AG04449 (cell line): ENCODE measurements around the gene LPGAT1.

ENCODE experiments used
- CTCF ChIA-PET: fragments of 350-600 bp; formaldehyde crosslinking; extraction: SDS; loops from one replicate; lab custom pipeline; 2021; ENCODE audit warnings: antibody characterized with exemption; lab: Yijun Ruan, JAX
- POLR2A ChIA-PET: fragments of 400-600, 350-600 bp; formaldehyde crosslinking; extraction: SDS; loops from one replicate; lab custom pipeline; 2020; ENCODE audit warnings: antibody characterized with exemption, inconsistent platforms; lab: Yijun Ruan, JAX
- DNase-seq: peaks from one replicate; pipeline ENCODE4 v3.0.0-alpha.2; 2010; ENCODE audit warnings: low read depth, low spot score
- H3K4me3 ChIP-seq: 2 replicates; pipeline ENCODE4 v1.5.1; 2011; ENCODE audit warnings: low read depth, mild to moderate bottlenecking, control low read depth, low read length
- TF ChIP-seq, protein P1 (sequence below): IDR thresholded peaks from one replicate; pipeline ENCODE4 v1.5.1; 2011; ENCODE audit warnings: mild to moderate bottlenecking, moderate library complexity, low read length, control low read depth, inconsistent platforms; ENCODE audit not compliant: insufficient read depth; ENCODE audit errors: missing control alignments

Gene LPGAT1

DNA sequence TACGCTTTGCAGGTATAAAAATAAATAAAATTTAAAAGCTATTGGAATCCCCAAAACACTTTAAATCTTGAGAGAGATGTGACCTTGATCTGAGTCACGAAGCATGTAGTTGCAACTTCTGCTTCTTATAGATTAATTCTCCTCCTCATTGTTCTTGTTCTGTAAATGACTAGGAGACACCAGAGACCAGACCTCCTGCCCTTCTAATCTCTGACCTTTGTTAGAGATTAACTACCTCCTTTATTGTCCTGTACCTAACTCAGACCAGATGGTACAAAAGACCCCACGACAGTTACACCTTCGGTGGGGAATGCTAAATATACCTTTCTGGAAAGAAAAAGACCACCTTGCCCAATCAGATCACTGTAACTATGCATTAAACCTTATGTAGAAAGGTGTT, 78.2 kb downstream of the LPGAT1 start:
- H3K4me3 ChIP-seq = no peak overlapping the region
- ChIA-PET POLR2A (no interaction called here), CTCF (interaction anchor here (0.7 to 1.6 kb wide), 3 partner anchors 10 to 54 kb away, joined by 3 to 8 read pairs (median 7); no protein-coding TSS in a partner anchor)
- TF ChIP-seq, protein P1, sequence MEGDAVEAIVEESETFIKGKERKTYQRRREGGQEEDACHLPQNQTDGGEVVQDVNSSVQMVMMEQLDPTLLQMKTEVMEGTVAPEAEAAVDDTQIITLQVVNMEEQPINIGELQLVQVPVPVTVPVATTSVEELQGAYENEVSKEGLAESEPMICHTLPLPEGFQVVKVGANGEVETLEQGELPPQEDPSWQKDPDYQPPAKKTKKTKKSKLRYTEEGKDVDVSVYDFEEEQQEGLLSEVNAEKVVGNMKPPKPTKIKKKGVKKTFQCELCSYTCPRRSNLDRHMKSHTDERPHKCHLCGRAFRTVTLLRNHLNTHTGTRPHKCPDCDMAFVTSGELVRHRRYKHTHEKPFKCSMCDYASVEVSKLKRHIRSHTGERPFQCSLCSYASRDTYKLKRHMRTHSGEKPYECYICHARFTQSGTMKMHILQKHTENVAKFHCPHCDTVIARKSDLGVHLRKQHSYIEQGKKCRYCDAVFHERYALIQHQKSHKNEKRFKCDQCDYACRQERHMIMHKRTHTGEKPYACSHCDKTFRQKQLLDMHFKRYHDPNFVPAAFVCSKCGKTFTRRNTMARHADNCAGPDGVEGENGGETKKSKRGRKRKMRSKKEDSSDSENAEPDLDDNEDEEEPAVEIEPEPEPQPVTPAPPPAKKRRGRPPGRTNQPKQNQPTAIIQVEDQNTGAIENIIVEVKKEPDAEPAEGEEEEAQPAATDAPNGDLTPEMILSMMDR = no peak
- no peak for DNase-seq

DNA sequence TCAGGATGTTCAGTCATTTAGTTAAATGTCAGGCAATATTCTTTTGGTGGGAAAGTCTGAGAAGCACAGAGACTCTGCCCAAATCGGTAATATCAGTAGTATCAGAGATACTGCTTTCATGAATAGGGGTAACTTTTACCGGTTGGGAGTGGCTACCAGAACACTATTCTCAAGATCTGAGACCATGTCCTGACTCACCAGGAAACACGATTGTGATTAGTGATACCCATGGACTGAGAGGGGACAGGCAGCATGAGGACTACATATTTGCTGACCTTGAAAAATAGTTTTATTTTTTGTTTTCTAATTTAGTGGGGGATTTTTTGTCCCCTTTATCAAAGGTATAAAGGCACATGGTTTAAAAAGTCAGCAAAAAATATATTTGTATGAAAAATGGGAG, 79.1 kb downstream of the LPGAT1 start:
- ChIA-PET POLR2A (no interaction called here), CTCF (interaction anchor here (0.7 to 1.6 kb wide), 3 partner anchors 9 to 53 kb away, joined by 3 to 8 read pairs (median 7); no protein-coding TSS in a partner anchor)

DNA sequence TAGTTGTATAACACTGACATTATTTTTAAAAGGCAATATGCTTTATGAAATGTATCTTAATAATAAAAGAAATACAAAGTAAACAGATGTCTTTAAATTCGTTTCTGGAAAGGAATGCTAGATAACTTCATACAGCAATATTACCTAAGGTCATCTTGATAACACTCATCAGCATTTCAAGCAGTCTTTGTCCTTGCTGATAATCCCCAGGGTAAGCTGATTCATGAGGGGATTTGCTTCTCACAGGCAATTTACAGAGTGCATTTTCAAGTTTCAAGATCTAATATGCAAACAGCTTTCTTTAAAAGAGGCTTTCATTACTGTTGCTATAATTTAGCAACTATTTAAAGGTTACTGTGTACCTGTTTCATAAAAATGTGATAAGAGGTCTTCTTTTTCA, 80.0 kb downstream of the LPGAT1 start:
- ChIA-PET POLR2A (no interaction called here), CTCF (interaction anchor here (0.9 to 1.0 kb wide), 2 partner anchors 9 to 11 kb away, joined by 3 read pairs; no protein-coding TSS in a partner anchor)
- DNase-seq = no peak
- TF ChIP-seq, protein P1 = no peak
- no peak overlapping the region for H3K4me3 ChIP-seq

More for the DNA sequence above, 79.1 kb downstream of the LPGAT1 start:
- TF ChIP-seq, protein P1 = no peak
- no peak overlapping the region for H3K4me3 ChIP-seq
- no peak for DNase-seq

DNA sequence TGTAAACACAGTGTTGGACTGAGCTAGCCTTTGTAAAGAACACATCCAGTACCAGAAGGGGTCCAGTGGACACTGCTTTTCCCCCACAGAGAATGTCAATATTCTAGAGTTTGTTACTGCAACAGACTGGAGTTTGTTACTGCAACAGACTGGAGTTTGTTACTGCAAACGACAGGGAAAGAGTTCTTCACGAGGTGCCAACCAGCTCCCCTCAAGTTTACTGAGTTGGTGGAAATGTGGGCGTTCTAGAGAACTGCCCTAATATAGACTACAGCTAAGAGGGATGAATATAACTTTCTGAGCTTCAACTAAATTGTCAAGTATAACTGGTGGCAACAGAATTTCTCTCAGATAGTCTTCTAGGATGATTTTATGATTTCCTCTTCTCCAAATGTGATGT, 81.3 kb downstream of the LPGAT1 start:
- TF ChIP-seq, protein P1 = no peak
- no peak for DNase-seq
- POLR2A ChIA-PET = no interaction called here
- no peak overlapping the region for H3K4me3 ChIP-seq
- CTCF ChIA-PET = interaction anchor here (1.5 kb wide), 1 partner anchor 286 kb away, joined by 4 read pairs; the partner anchor contains the start of genes DTL and INTS7

DNA sequence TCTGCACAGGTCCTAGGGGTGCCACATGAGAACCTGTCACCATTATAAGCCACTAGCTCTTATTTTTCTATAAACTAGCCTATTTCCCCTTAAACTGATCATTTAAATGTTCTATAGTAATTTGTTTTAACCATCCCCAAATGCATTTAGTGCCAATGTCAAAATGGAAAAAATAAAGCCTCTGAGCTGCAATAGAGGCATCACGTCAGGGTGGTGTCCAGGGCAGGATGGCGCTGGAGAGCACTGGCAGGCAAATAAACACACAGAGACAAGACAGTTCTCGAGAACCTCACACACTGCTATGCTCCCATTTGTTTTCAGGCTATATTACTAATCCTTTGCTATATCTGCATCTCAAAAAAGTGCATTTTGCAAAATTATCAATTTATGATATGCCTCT, 81.8 kb downstream of the LPGAT1 start:
- no peak for DNase-seq
- TF ChIP-seq, protein P1 = no peak
- ChIA-PET CTCF (interaction anchor here (1.5 kb wide), 1 partner anchor 286 kb away, joined by 4 read pairs; the partner anchor contains the start of genes DTL and INTS7), POLR2A (no interaction called here)
- H3K4me3 ChIP-seq = no peak overlapping the region

DNA sequence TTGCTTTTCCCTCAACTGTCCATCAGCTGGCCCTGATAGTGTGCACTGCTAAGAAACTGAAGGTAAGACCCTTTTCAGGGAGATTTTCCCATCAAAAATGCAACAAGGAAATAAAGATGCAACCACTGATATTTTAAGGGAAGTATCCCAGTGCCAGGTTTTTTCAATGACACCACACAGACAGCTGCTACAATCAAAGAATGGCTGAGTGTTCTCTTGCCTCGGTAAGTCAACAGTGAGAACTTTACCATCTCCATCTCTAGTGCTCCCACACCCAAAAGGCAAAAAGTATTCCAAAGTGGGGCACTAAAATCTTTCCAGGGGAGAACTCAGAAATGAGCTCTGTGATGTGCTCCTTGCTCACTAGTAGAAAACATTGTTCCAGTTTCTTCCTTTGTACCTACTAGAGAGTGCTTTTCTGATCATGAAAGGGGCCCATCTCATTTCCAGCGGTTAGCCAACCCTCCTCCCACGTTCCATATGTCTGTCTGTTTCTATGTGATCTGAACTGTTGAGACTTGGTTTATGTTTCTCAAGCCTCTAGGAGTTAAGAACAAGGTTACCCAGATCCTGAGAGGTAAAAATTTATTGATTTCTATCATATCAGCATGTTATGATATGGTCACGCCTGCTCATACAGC, 87.6 kb downstream of the LPGAT1 start:
- DNase-seq = no peak
- POLR2A ChIA-PET = no interaction called here
- TF ChIP-seq, protein P1 = no peak
- H3K4me3 ChIP-seq = no peak overlapping the region
- CTCF ChIA-PET = interaction anchor here (1.1 to 2.6 kb wide), 2 partner anchors 9 to 45 kb away, joined by 3 to 8 read pairs; no protein-coding TSS in a partner anchor
